ENCODE results near the gene PRKCG.

- TF ChIP-seq CTCF (IDR thresholded peaks at IDR 0.05; ENCODE audit: poor library complexity) (no peak), EZH2 (IDR thresholded peaks at IDR 0.05; ENCODE audit: borderline replicate concordance) (no peak)
These were observed 34.0 kb downstream of the PRKCG start for GRCh38 chr19:53916004-53916403.

Measured in hepatocyte (in vitro differentiated cells).